Astrocyte (in vitro differentiated cells and primary cell): ENCODE data around the gene PGAM4. TPM values are rescaled to one million over a fixed set of nuclear protein-coding genes. Genes with fewer than 3 reads are reported as not detected.
A peak's percentile ranks its signal among the peaks of the same experiment; 100 is the strongest.

ENCODE experiments used
- DNase-seq: peaks from one replicate; pipeline ENCODE4 v3.0.0-alpha.2; 2010; ENCODE audit warnings: low read depth
- FAIRE-seq: peaks from 2 replicates; lab custom pipeline; 2011; peaks lifted over from hg19 to GRCh38; lab: Jason Lieb, UNC
- H2AFZ ChIP-seq: 2 replicates; pipeline ENCODE4 v1.6.0; 2012; ENCODE audit warnings: low read depth, low read length, inconsistent platforms
- H3K27ac ChIP-seq: 2 replicates; pipeline ENCODE4 v1.5.1; 2011; ENCODE audit warnings: low read depth, low read length, inconsistent platforms
- H3K27me3 ChIP-seq: 2 replicates; pipeline ENCODE4 v1.6.0; 2011; ENCODE audit warnings: low read length, inconsistent platforms; ENCODE audit not compliant: insufficient read depth
- H3K36me3 ChIP-seq: 2 replicates; pipeline ENCODE4 v1.5.1; 2011; ENCODE audit warnings: low read length, inconsistent platforms; ENCODE audit not compliant: insufficient read depth
- H3K4me1 ChIP-seq: 2 replicates; pipeline ENCODE4 v1.5.1; 2011; ENCODE audit warnings: low read length, inconsistent platforms; ENCODE audit not compliant: insufficient read depth
- H3K4me2 ChIP-seq: 2 replicates; pipeline ENCODE4 v1.6.0; 2012; ENCODE audit warnings: low read length, inconsistent platforms
- H3K4me3 ChIP-seq: 2 replicates; pipeline ENCODE4 v1.5.1; 2011; ENCODE audit warnings: low read depth, mild to moderate bottlenecking, low read length, inconsistent platforms; ENCODE audit not compliant: insufficient read depth
- H3K79me2 ChIP-seq: 2 replicates; pipeline ENCODE4 v1.6.0; 2012; ENCODE audit warnings: mild to moderate bottlenecking, low read length, inconsistent platforms; ENCODE audit not compliant: insufficient read depth
- H3K9ac ChIP-seq: 2 replicates; pipeline ENCODE4 v1.6.0; 2012; ENCODE audit warnings: mild to moderate bottlenecking, low read length, inconsistent platforms
- H3K9me3 ChIP-seq: 2 replicates; pipeline ENCODE4 v1.5.1; 2012; ENCODE audit warnings: low read depth, mild to moderate bottlenecking, low read length, inconsistent platforms; ENCODE audit not compliant: insufficient read depth
- H4K20me1 ChIP-seq: 2 replicates; pipeline ENCODE4 v1.6.0; 2012; ENCODE audit warnings: low read length, inconsistent platforms; ENCODE audit not compliant: insufficient read depth
- H3K27ac Mint-ChIP-seq: one replicate; pipeline ENCODE4 v1.8.0; 2021; ENCODE audit warnings: mild to moderate bottlenecking, mixed read lengths; ENCODE audit not compliant: unreplicated experiment
- H3K27me3 Mint-ChIP-seq: one replicate; pipeline ENCODE4 v1.8.0; 2021; ENCODE audit warnings: low read depth, mixed read lengths; ENCODE audit not compliant: unreplicated experiment
- H3K36me3 Mint-ChIP-seq: one replicate; pipeline ENCODE4 v1.8.0; 2021; ENCODE audit warnings: low read depth, mixed read lengths; ENCODE audit not compliant: unreplicated experiment
- H3K4me1 Mint-ChIP-seq: one replicate; pipeline ENCODE4 v1.8.0; 2021; ENCODE audit warnings: low read depth, mixed read lengths; ENCODE audit not compliant: unreplicated experiment
- H3K4me3 Mint-ChIP-seq: one replicate; pipeline ENCODE4 v1.8.0; 2021; ENCODE audit warnings: mild to moderate bottlenecking, moderate library complexity, mixed read lengths; ENCODE audit not compliant: unreplicated experiment
- H3K9me3 Mint-ChIP-seq: one replicate; pipeline ENCODE4 v1.8.0; 2021; ENCODE audit warnings: mild to moderate bottlenecking, mixed read lengths; ENCODE audit not compliant: unreplicated experiment
- CTCF ChIP-seq: IDR thresholded peaks from 2 replicates; pipeline ENCODE4 v1.5.1; 2011; ENCODE audit warnings: low read depth, mild to moderate bottlenecking, inconsistent platforms, low read length, moderate library complexity; ENCODE audit not compliant: insufficient read depth
- EZH2 ChIP-seq: IDR thresholded peaks from 2 replicates; pipeline ENCODE4 v1.6.1; 2012; ENCODE audit warnings: mild to moderate bottlenecking, low read length, inconsistent platforms; ENCODE audit not compliant: insufficient read depth
- total RNA-seq: library from RNA; stranded (reverse); gene quantifications from 2 replicates; pipeline ENCODE4 v1.2.1, GENCODE V29; 2021

The PGAM4 gene
- total RNA-seq, 1 donor from 2014 or later: 0.32 TPM

DNA sequence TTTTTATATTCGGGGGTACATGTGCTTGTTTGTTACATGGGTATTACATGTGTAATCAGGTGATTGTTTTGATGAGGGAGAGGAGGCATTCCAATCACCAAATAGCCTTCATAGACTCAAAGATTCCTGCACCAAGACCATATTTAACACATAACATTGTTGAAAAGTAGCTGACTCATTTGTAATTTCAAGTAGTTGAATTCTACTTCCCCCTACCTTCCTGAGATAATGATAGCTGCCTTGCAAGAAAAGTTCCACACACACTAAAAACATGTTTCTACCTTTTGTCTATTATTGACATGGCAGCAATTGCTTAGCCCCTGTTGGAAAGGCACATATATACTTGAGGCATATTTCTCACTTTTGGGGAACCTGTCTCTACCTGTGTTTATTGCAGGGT, 16.1 kb downstream of the PGAM4 start:
- Histone ChIP-seq H3K27me3 (no peaks in the 10 kb centered on the region), H3K79me2 (no peaks in the 10 kb centered on the region), H3K4me3 (no peak overlapping the region), H2AFZ (no peak overlapping the region), H3K4me1 (no peaks in the 10 kb centered on the region), H4K20me1 (no peaks in the 10 kb centered on the region), H3K9ac (no peak overlapping the region), H3K36me3 (no peaks in the 10 kb centered on the region), H3K4me2 (peak overlapping the region; percentile 44), H3K27ac (no peak overlapping the region), H3K9me3 (no peaks in the 10 kb centered on the region)
- Mint-ChIP-seq H3K9me3 (peaks cover 2% of the 10 kb centered on the region), H3K27me3 (no peaks in the 10 kb centered on the region), H3K36me3 (no peaks in the 10 kb centered on the region), H3K4me3 (no peak overlapping the region), H3K4me1 (peaks cover 5% of the 10 kb centered on the region), H3K27ac (no peak overlapping the region)
- DNase-seq: no peak
- no peak for TF ChIP-seq CTCF
- TF ChIP-seq EZH2: no peak
- peak; percentile 100 for FAIRE-seq

DNA sequence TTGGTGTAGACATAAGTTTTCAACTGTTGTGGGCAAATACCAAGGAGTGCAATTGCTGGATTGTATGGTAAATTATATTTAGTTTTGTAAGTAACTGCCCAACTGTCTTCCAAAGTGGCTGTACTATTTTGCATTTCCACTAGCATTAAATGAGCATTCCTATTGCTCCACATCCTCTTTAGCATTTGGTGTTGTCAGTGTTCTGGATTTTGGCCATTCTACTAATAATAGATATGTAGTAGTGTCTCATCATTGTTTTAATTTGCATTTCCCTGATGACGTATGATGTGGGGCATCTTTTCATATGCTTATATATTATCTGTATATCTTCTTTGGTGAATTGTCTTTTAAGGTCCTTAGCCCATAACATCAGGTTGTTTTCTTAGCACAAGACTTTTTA, 17.3 kb downstream of the PGAM4 start:
- Histone ChIP-seq H3K79me2 (no peaks in the 10 kb centered on the region), H4K20me1 (no peaks in the 10 kb centered on the region), H3K36me3 (no peaks in the 10 kb centered on the region), H3K27ac (no peak overlapping the region), H3K9ac (no peak overlapping the region), H3K4me1 (no peaks in the 10 kb centered on the region), H2AFZ (no peak overlapping the region), H3K27me3 (no peaks in the 10 kb centered on the region), H3K9me3 (no peaks in the 10 kb centered on the region), H3K4me3 (no peak overlapping the region), H3K4me2 (no peak overlapping the region)
- FAIRE-seq: no peak
- Mint-ChIP-seq H3K9me3 (peaks cover 2% of the 10 kb centered on the region), H3K36me3 (no peaks in the 10 kb centered on the region), H3K4me3 (no peak overlapping the region), H3K27ac (no peak overlapping the region), H3K27me3 (no peaks in the 10 kb centered on the region), H3K4me1 (peaks cover 5% of the 10 kb centered on the region)
- DNase-seq: no peak
- no peak for TF ChIP-seq EZH2
- TF ChIP-seq CTCF: no peak

DNA sequence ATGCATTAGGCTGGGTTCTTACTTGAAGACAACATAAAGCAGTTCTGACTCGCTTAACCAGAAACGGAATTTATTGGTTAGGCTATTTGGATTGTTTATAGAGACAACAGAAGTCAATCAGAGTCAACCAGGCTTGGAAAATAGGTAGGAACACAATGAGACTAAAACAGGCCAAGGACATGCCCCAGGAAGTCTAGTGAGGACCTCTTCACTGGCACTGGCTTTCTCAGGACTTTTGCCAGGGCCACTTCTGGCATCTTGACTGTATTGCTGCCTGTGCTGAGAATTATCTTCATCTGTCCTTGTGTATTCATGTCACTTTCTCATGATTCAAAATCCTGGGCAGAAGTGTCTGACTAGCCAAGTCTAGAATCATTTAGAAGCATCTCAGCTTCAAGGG, 19.6 kb downstream of the PGAM4 start:
- Mint-ChIP-seq H3K27me3 (no peaks in the 10 kb centered on the region), H3K36me3 (no peaks in the 10 kb centered on the region), H3K4me3 (no peak overlapping the region), H3K27ac (no peak overlapping the region), H3K4me1 (peaks cover 3% of the 10 kb centered on the region), H3K9me3 (no peaks in the 10 kb centered on the region)
- H3K36me3 ChIP-seq: no peaks in the 10 kb centered on the region
- no peaks in the 10 kb centered on the region for H4K20me1 ChIP-seq
- H3K4me1 ChIP-seq: no peaks in the 10 kb centered on the region
- H3K79me2 ChIP-seq: no peaks in the 10 kb centered on the region
- TF ChIP-seq CTCF: no peak
- no peak for TF ChIP-seq EZH2
- FAIRE-seq (peak; percentile 88), DNase-seq (no peak)
- H3K4me2 ChIP-seq: no peak overlapping the region
- no peaks in the 10 kb centered on the region for H3K27me3 ChIP-seq
- H3K27ac ChIP-seq: no peak overlapping the region
- H3K4me3 ChIP-seq: no peak overlapping the region
- no peak overlapping the region for H3K9ac ChIP-seq
- H2AFZ ChIP-seq: no peak overlapping the region
- H3K9me3 ChIP-seq: no peaks in the 10 kb centered on the region
